Transverse colon (tissue), 4 donors: ENCODE measurements around the gene PARP1. TPM values are rescaled to one million over a fixed set of nuclear protein-coding genes. Genes with fewer than 3 reads are reported as not detected.

Experiments used
- DNase-seq: peaks from one replicate; pipeline ENCODE4 v3.0.0-alpha.2; 2019
- H3K27ac ChIP-seq, 4 donors: fragments of 200-600 bp; sonication (generic); 2 replicates each; pipeline ENCODE4 v1.5.1; 2016 to 2018; ENCODE audit warnings: inconsistent platforms in 4 of 4
- H3K27me3 ChIP-seq: fragments of 200-600 bp; sonication (generic); 2 replicates; pipeline ENCODE4 v1.5.1; 2017; ENCODE audit warnings: inconsistent platforms
- H3K36me3 ChIP-seq, 4 donors: fragments of 200-600 bp; sonication (generic); 2 replicates each; pipeline ENCODE4 v1.5.1; 2017 to 2019; ENCODE audit warnings: inconsistent platforms in 4 of 4
- H3K4me1 ChIP-seq, 4 donors: fragments of 200-600 bp; sonication (generic); 2 replicates each; pipeline ENCODE4 v1.5.1; 2017 to 2020; ENCODE audit warnings: inconsistent platforms in 4 of 4
- H3K4me3 ChIP-seq, 4 donors: fragments of 200-600 bp; sonication (generic); 1 replicate in 1 of 4; 2 replicates in 3 of 4; pipeline versions ENCODE4 v1.5.1 to v1.6.1; 2017 to 2019; ENCODE audit warnings: inconsistent platforms in 4 of 4
- H3K9me3 ChIP-seq, 2 donors: fragments of 200-600 bp; sonication (generic); 2 replicates each; pipeline ENCODE4 v1.5.1; 2017 to 2019; ENCODE audit warnings: inconsistent platforms in 2 of 2
- EP300 ChIP-seq: sonication (generic); formaldehyde crosslinking; IDR thresholded peaks from one replicate; pipeline ENCODE4 v1.6.1; 2017; ENCODE audit warnings: antibody characterized with exemption, low read depth
- POLR2A ChIP-seq: fragments of 450-650 bp; IDR thresholded peaks from one replicate; pipeline ENCODE4 v1.6.1; 2016; ENCODE audit warnings: antibody characterized with exemption, mild to moderate bottlenecking, moderate library complexity
- POLR2AphosphoS5 ChIP-seq, 3 donors: sonication (generic); formaldehyde crosslinking; IDR thresholded peaks; one replicate each; pipeline ENCODE4 v1.6.1; 2016; ENCODE audit warnings: antibody characterized with exemption in 3 of 3
- WGBS, 2 donors: methylation state at CpG; one replicate each; pipeline ENCODE4 v1.1.5; 2018; ENCODE audit warnings: low coverage in 1 of 2; 5-methylcytosine and 5-hydroxymethylcytosine counted together
- in situ Hi-C, 4 donors: fragments of 200-750 bp; cut with MboI; loops; one replicate each; pipeline versions ENCODE4 v1.15.0 to v1.15.1; 2017; ENCODE audit warnings: low sequenced_read_pairs in 3 of 4, low pct_ligation_motif_present in 1 of 4, low pct_unique_long_range_greater_than_20kb in 1 of 4
- intact Hi-C: fragments of 100-400 bp; cut with DNase I; formaldehyde crosslinking; loops from one replicate; pipeline ENCODE4 v1.15.1; 2023; ENCODE audit warnings: low total_unique reads
- total RNA-seq, 4 donors: library from RNA; depleted of rRNA; stranded (reverse); fragments of >200 nt; gene quantifications; one replicate each; pipeline ENCODE4 v1.1.0, GENCODE V29; 2016
- TF ChIP-seq, protein P1 (sequence below), 5 experiments: fragments of 200-600 bp in 3 of 5; fragments of 450-650 bp in 2 of 5; sonication (generic) in 3 of 5; IDR thresholded peaks; 1 replicate in 2 of 5; 2 replicates in 3 of 5; pipeline ENCODE4 v1.5.1; 2016 to 2017; ENCODE audit warnings: antibody characterized with exemption in 5 of 5, inconsistent platforms in 3 of 5, mild to moderate bottlenecking in 2 of 5, moderate library complexity in 1 of 5

The PARP1 gene
- total RNA-seq, 4 donors from 2014 or later: 23.2 to 74.4 (median 38.0) TPM

DNA sequence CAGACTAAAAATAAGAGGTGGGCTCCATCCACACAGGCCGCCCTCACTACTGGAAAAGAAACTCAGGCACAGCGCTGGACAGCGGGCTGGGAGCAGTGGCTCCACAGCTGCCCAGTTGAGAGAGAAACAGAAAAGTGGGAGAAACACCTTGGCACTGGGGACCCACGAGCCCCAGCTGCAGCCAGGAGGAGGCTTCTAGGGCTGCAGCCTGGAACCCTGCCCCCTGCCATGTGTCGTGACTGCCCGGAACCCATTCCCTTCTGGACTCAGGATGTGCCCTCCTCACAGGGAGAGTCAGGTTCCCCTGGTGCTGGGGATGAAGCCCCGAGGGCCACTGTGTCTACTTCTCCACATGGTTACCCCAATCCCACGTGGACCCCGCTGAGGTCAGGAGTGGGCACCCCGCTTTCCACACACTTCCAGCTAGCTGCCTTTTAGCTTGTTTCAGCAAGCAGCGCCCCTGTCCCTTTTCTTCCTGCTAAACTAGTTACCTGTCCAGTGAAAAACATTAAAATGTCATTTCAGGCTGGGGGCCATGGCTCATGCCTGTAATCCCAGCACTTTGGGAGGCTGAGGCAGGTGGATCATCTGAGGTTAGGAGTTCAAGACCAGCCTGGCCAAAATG, 35.9 kb downstream of the PARP1 start:
- H3K36me3 ChIP-seq: peaks cover 0 to 52% (median 21%) of the 10 kb centered on the region in 4 donors

DNA sequence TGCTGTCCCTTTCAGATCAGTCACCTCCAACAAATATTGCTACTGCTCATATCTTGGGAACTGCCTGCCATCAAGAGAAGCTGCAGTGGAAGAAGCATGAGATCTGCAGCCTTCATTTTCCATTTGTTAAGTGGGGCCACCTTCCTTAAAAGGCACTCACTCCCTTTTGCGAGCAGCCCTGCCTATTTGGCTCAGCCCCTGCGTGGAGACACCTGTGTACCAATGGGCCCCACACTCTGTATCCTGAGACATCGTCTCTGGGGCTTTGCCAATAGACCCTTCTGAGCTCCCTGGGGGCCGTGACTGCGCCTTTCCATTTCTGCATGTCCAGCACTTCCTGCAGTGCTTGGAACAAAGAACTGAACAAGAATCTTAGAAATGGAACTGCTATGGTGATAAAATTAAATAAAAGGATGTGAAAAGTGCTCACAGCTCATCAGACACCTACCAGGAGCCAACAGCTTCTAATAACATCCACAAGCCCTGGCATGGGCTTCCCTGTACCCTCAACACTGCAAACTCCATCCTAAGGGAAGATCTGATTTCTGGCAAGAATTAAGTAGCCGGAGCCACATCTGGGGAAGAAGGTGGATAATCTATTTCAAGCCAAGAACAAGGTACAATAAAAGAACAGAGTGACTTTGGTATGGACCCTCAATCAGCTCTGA, 36.7 kb downstream of the PARP1 start:
- Histone ChIP-seq H3K4me1 (no peaks in the 10 kb centered on the region), H3K36me3 (peaks cover 0 to 52% (median 21%) of the 10 kb centered on the region in 4 donors), H3K9me3 (no peaks in the 10 kb centered on the region), H3K27me3 (no peaks in the 10 kb centered on the region), H3K27ac (peak overlapping the region in 1 of 4 donors; percentile 19), H3K4me3 (no peak overlapping the region)
- TF ChIP-seq, protein P1, sequence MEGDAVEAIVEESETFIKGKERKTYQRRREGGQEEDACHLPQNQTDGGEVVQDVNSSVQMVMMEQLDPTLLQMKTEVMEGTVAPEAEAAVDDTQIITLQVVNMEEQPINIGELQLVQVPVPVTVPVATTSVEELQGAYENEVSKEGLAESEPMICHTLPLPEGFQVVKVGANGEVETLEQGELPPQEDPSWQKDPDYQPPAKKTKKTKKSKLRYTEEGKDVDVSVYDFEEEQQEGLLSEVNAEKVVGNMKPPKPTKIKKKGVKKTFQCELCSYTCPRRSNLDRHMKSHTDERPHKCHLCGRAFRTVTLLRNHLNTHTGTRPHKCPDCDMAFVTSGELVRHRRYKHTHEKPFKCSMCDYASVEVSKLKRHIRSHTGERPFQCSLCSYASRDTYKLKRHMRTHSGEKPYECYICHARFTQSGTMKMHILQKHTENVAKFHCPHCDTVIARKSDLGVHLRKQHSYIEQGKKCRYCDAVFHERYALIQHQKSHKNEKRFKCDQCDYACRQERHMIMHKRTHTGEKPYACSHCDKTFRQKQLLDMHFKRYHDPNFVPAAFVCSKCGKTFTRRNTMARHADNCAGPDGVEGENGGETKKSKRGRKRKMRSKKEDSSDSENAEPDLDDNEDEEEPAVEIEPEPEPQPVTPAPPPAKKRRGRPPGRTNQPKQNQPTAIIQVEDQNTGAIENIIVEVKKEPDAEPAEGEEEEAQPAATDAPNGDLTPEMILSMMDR (IDR thresholded peaks at IDR 0.05): no peak
- in situ Hi-C loops (no loop called here), intact Hi-C loops (no loop called here)
- DNase-seq: no peak
- WGBS, 2 donors: 75 to 100% methylated on average over 1 to 6 of the region's 6 CpGs

More for the DNA sequence above, 35.9 kb downstream of the PARP1 start:
- no peak for DNase-seq
- no peaks in the 10 kb centered on the region for H3K27me3 ChIP-seq
- no peak overlapping the region for H3K4me3 ChIP-seq
- H3K27ac ChIP-seq: no peak overlapping the region
- WGBS, 2 donors: 93% methylated on average over 11 of the region's 11 CpGs; no CpG with 5 or more reads in 1 of the 2 donors
- in situ Hi-C loops (no loop called here), intact Hi-C loops (no loop called here)
- H3K4me1 ChIP-seq: no peaks in the 10 kb centered on the region
- TF ChIP-seq POLR2A (no peak), POLR2AphosphoS5 (IDR thresholded peaks at IDR 0.05) (no peak), EP300 (no peak)
- TF ChIP-seq, protein P1 (IDR thresholded peaks at IDR 0.05): no peak
- H3K9me3 ChIP-seq: no peaks in the 10 kb centered on the region

DNA sequence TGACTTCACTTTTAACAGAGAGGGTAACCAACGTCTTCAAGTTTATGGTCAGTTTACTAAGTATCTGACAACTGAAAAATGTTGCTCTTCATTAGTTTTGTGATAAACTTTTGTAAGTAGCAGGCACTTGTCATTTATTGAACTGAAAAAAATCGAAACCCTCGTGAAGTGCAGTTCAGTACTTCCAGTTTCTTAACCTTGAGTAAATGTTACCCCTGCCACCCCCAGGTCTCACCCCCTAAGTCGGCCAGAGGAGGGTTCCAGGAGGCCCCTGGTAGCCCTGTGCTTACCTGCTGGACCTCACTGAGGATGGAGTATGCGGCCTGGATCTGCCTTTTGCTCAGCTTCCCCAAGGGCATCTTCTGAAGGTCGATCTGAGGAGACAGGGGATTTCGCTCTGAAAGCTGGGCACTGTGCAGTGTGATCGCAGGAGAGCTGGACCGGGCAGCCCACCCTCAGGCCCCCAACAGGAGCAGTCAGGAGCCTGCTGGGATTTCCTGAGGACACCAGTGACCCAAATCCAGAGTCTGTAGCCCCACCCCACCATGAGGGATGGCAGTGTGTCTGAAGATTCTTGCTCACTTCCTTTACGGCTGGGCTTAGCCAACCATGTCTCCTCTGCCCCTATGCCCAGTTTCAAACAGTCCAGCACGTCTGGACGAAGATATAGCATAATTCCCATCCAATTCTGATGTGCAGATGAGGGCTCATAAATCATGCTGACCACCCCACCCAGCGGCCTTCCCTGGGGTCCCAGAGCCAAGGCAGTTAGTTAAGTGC, 37.6 kb downstream of the PARP1 start:
- WGBS, 2 donors: 53 to 81% methylated on average over 3 to 11 of the region's 13 CpGs
- in situ Hi-C loops: no loop called here
- no peak for DNase-seq
- Histone ChIP-seq H3K4me3 (no peak overlapping the region), H3K4me1 (no peaks in the 10 kb centered on the region), H3K27ac (peak overlapping the region in 1 of 4 donors; percentile 19), H3K27me3 (no peaks in the 10 kb centered on the region), H3K9me3 (no peaks in the 10 kb centered on the region), H3K36me3 (peaks cover 0 to 50% (median 21%) of the 10 kb centered on the region in 4 donors)
- TF ChIP-seq POLR2AphosphoS5 (IDR thresholded peaks at IDR 0.05): no peak
- no peak for TF ChIP-seq POLR2A
- TF ChIP-seq EP300: no peak
- TF ChIP-seq, protein P1 (IDR thresholded peaks at IDR 0.05): no peak
- intact Hi-C loops: no loop called here

DNA sequence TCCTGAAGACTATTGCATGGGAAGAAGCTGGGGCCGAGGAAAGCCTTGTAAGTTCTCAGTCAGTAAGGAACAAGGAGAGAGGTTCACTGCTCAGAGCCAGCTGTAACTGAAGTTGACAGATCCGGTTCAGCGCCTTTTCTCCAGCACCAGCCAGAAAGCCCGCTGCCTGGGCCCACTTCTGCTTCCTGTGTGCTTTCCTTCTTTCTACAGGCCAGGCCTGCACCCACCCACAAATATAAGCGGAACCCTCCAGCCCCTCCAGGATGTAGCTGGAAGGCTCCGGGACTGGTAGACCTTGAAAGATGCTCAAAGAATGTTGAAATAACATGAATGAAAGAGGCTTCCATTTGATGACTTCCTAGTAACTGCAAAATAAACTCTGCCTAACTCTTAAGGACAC, 38.8 kb downstream of the PARP1 start:
- Histone ChIP-seq H3K27me3 (no peaks in the 10 kb centered on the region), H3K36me3 (peaks cover 0 to 45% (median 22%) of the 10 kb centered on the region in 4 donors), H3K4me1 (no peaks in the 10 kb centered on the region), H3K9me3 (no peaks in the 10 kb centered on the region), H3K4me3 (no peak overlapping the region), H3K27ac (no peak overlapping the region)
- TF ChIP-seq POLR2A (no peak), POLR2AphosphoS5 (IDR thresholded peaks at IDR 0.05) (no peak), EP300 (no peak)
- TF ChIP-seq, protein P1 (IDR thresholded peaks at IDR 0.05): no peak
- DNase-seq: no peak
- in situ Hi-C loops: no loop called here
- intact Hi-C loops: no loop called here
- WGBS, 2 donors: 87% methylated on average over 6 of the region's 6 CpGs; no CpG with 5 or more reads in 1 of the 2 donors
